Fibroblast of lung (primary cell): ENCODE data around the gene GCAT.

Source experiments
- EZH2 ChIP-seq: IDR thresholded peaks from 2 replicates; pipeline ENCODE4 v1.5.1; 2012; ENCODE audit warnings: low read length, control low read depth, mild to moderate bottlenecking; ENCODE audit errors: missing control alignments
- TF ChIP-seq, protein P1 (sequence below), 2 donors: IDR thresholded peaks in 1 of 2; conservative IDR thresholded peaks in 1 of 2; 1 replicate in 1 of 2; 2 replicates in 1 of 2; pipeline ENCODE4 v1.5.1; 2011 to 2012; ENCODE audit warnings: low read length in 2 of 2, control low read depth in 1 of 2, inconsistent platforms in 1 of 2, low read depth in 1 of 2, mild to moderate bottlenecking in 1 of 2

GRCh38 chr22:37771702-37772427 is 35.9 kb upstream of the GCAT start:
- TF ChIP-seq, protein P1, sequence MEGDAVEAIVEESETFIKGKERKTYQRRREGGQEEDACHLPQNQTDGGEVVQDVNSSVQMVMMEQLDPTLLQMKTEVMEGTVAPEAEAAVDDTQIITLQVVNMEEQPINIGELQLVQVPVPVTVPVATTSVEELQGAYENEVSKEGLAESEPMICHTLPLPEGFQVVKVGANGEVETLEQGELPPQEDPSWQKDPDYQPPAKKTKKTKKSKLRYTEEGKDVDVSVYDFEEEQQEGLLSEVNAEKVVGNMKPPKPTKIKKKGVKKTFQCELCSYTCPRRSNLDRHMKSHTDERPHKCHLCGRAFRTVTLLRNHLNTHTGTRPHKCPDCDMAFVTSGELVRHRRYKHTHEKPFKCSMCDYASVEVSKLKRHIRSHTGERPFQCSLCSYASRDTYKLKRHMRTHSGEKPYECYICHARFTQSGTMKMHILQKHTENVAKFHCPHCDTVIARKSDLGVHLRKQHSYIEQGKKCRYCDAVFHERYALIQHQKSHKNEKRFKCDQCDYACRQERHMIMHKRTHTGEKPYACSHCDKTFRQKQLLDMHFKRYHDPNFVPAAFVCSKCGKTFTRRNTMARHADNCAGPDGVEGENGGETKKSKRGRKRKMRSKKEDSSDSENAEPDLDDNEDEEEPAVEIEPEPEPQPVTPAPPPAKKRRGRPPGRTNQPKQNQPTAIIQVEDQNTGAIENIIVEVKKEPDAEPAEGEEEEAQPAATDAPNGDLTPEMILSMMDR (conservative IDR thresholded peaks at IDR 0.05 in 1 of 2, IDR thresholded peaks at IDR 0.05 in 1 of 2; ENCODE audit: low read depth in 1 of 2, low read length in 2 of 2), result no peak
- TF ChIP-seq EZH2, result no peak
